Fibroblast of lung (primary cell): ENCODE measurements around the gene PRUNE2. TPM values are rescaled to one million over a fixed set of nuclear protein-coding genes. Genes with fewer than 3 reads are reported as not detected.

Experiments used
- DNase-seq, 2 donors: peaks; one replicate each; pipeline versions ENCODE4 v3.0.0 to v3.0.0-alpha.2; 2010; ENCODE audit warnings: low read depth in 2 of 2
- H2AFZ ChIP-seq: 2 replicates; pipeline ENCODE4 v1.5.1; 2012; ENCODE audit warnings: low read length, control low read depth, inconsistent platforms
- H3K27ac ChIP-seq: 2 replicates; pipeline ENCODE4 v1.5.1; 2011; ENCODE audit warnings: low read length, control low read depth; ENCODE audit not compliant: insufficient read depth
- H3K27me3 ChIP-seq: 2 replicates; pipeline ENCODE4 v1.5.1; 2011; ENCODE audit warnings: mild to moderate bottlenecking, low read length; ENCODE audit not compliant: control insufficient read depth, insufficient read depth
- H3K36me3 ChIP-seq: 2 replicates; pipeline ENCODE4 v1.5.1; 2011; ENCODE audit warnings: low read length; ENCODE audit not compliant: control insufficient read depth, insufficient read depth
- H3K4me1 ChIP-seq: 2 replicates; pipeline ENCODE4 v1.5.1; 2011; ENCODE audit warnings: low read length; ENCODE audit not compliant: control insufficient read depth, insufficient read depth; ENCODE audit errors: extremely low read depth
- H3K4me2 ChIP-seq: 2 replicates; pipeline ENCODE4 v1.5.1; 2011; ENCODE audit warnings: low read length, control low read depth; ENCODE audit not compliant: insufficient read depth; ENCODE audit errors: extremely low read depth
- H3K4me3 ChIP-seq, 4 experiments: fragments of 200-600 bp in 1 of 4; sonication (generic) in 1 of 4; replicated peaks in 1 of 4; 2 replicates each; pipeline ENCODE4 v1.5.1; 2011 to 2016; ENCODE audit warnings: low read length in 4 of 4, low read depth in 3 of 4, mild to moderate bottlenecking in 3 of 4, control low read depth in 2 of 4, inconsistent platforms in 1 of 4, mixed read lengths in 1 of 4; ENCODE audit not compliant: insufficient read depth in 1 of 4; ENCODE audit errors: control extremely low read depth in 1 of 4
- H3K79me2 ChIP-seq: 2 replicates; pipeline ENCODE4 v1.5.1; 2012; ENCODE audit warnings: mild to moderate bottlenecking, low read length, inconsistent platforms; ENCODE audit not compliant: control insufficient read depth, insufficient read depth
- H3K9ac ChIP-seq: 2 replicates; pipeline ENCODE4 v1.5.1; 2011; ENCODE audit warnings: mild to moderate bottlenecking, low read length, control low read depth; ENCODE audit not compliant: insufficient read depth
- H3K9me3 ChIP-seq: 2 replicates; pipeline ENCODE4 v1.5.1; 2012; ENCODE audit warnings: low read depth, low read length; ENCODE audit not compliant: control insufficient read depth, insufficient read depth
- H4K20me1 ChIP-seq: 2 replicates; pipeline ENCODE4 v1.5.1; 2011; ENCODE audit warnings: low read length; ENCODE audit not compliant: control insufficient read depth, insufficient read depth; ENCODE audit errors: extremely low read depth
- EZH2 ChIP-seq: IDR thresholded peaks from 2 replicates; pipeline ENCODE4 v1.5.1; 2012; ENCODE audit warnings: low read length, control low read depth, mild to moderate bottlenecking; ENCODE audit errors: missing control alignments
- polyA plus RNA-seq, 2 donors: library from polyadenylated mRNA; depleted of rRNA in 1 of 2; stranded (reverse) in 1 of 2; unstranded in 1 of 2; fragments of >200 nt; gene quantifications; 2 replicates each; pipeline ENCODE4 v1.2.1, GENCODE V29; 2011 to 2012; ENCODE audit warnings: missing spikeins in 1 of 2
- total RNA-seq: library from RNA; depleted of rRNA; stranded (reverse); fragments of >200 nt; gene quantifications from 2 replicates; pipeline ENCODE4 v1.2.1, GENCODE V29; 2014
- TF ChIP-seq, protein P1 (sequence below), 2 donors: IDR thresholded peaks in 1 of 2; conservative IDR thresholded peaks in 1 of 2; 1 replicate in 1 of 2; 2 replicates in 1 of 2; pipeline ENCODE4 v1.5.1; 2011 to 2012; ENCODE audit warnings: low read length in 2 of 2, control low read depth in 1 of 2, inconsistent platforms in 1 of 2, low read depth in 1 of 2, mild to moderate bottlenecking in 1 of 2

The PRUNE2 gene
- total and polyA plus RNA-seq, 2 donors (not counting 1 experiment from before 2014, with no cell fraction given), result 5.4 to 95.6 TPM

DNA sequence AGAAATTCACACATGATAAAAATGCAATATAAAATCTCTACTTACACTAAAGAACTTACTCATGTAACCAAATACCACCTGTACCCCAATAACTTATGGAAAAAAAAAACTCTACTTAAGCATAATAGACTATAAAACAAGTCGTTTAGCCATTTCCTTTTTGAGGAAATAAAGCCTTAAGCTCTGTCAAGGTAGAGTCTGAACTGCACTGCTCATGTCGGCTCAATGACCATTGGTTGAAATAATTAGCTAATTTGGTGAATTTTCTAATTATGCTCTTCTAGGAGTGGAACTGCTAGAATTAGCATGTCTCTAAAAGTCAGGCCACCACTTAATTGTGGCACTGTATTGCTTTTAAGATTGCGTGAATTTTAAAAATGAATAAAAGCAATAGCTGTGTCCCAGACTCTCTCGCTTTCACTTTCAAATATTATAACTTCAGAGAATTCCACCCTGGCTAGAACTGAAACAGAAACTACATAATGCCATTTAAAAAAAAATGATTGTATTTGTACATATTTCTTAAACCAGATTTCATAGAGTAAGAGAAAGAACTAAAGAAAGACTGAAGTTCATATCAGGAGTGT lies 254.7 kb downstream of the PRUNE2 start:
- TF ChIP-seq, protein P1, sequence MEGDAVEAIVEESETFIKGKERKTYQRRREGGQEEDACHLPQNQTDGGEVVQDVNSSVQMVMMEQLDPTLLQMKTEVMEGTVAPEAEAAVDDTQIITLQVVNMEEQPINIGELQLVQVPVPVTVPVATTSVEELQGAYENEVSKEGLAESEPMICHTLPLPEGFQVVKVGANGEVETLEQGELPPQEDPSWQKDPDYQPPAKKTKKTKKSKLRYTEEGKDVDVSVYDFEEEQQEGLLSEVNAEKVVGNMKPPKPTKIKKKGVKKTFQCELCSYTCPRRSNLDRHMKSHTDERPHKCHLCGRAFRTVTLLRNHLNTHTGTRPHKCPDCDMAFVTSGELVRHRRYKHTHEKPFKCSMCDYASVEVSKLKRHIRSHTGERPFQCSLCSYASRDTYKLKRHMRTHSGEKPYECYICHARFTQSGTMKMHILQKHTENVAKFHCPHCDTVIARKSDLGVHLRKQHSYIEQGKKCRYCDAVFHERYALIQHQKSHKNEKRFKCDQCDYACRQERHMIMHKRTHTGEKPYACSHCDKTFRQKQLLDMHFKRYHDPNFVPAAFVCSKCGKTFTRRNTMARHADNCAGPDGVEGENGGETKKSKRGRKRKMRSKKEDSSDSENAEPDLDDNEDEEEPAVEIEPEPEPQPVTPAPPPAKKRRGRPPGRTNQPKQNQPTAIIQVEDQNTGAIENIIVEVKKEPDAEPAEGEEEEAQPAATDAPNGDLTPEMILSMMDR (conservative IDR thresholded peaks at IDR 0.05 in 1 of 2, IDR thresholded peaks at IDR 0.05 in 1 of 2; ENCODE audit: low read depth in 1 of 2, low read length in 2 of 2), result no peak
- no peak for TF ChIP-seq EZH2
- Histone ChIP-seq H3K27me3 (no peaks in the 10 kb centered on the region), H4K20me1 (no peaks in the 10 kb centered on the region), H3K79me2 (no peaks in the 10 kb centered on the region), H3K9me3 (no peaks in the 10 kb centered on the region), H2AFZ (peak overlapping the region; percentile 61), H3K27ac (no peak overlapping the region), H3K4me2 (peak overlapping the region; percentile 44), H3K9ac (no peak overlapping the region), H3K36me3 (no peaks in the 10 kb centered on the region), H3K4me3 (peak overlapping the region in 3 of 4 experiments; percentile 13 to 27 (median 21)), H3K4me1 (peaks cover 16% of the 10 kb centered on the region)
- DNase-seq, result peak in 1 of 2 donors; percentile 38

DNA sequence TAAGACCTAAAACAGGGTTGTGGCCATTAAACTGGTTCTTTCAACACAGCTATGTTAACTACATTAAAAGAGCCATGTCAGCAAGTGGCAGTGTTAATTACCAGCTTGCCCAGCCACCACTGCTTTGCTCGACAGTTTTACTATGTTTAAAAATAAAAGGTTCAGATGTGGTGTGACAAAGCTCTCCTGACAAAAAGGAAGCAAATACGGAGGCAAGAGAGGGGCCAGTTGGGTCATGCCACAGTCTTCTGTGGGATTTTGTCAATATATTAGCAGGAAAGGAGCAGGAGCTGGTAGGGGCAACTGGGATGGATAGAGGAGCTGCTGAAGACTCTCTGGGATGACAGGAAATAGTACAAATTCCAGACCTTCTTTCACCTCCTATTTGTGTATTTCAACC lies 255.2 kb downstream of the PRUNE2 start:
- H4K20me1 ChIP-seq, result no peaks in the 10 kb centered on the region
- H3K4me3 ChIP-seq, result no peak overlapping the region
- DNase-seq, result no peak
- H3K9me3 ChIP-seq, result no peaks in the 10 kb centered on the region
- no peak overlapping the region for H3K9ac ChIP-seq
- H3K27me3 ChIP-seq, result no peaks in the 10 kb centered on the region
- no peak overlapping the region for H3K27ac ChIP-seq
- H3K4me1 ChIP-seq, result peaks cover 16% of the 10 kb centered on the region
- TF ChIP-seq, protein P1 (conservative IDR thresholded peaks at IDR 0.05 in 1 of 2, IDR thresholded peaks at IDR 0.05 in 1 of 2; ENCODE audit: low read depth in 1 of 2, low read length in 2 of 2), result no peak
- no peak for TF ChIP-seq EZH2
- H3K36me3 ChIP-seq, result no peaks in the 10 kb centered on the region
- peak overlapping the region; percentile 44 for H3K4me2 ChIP-seq
- H2AFZ ChIP-seq, result peak overlapping the region; percentile 77
- H3K79me2 ChIP-seq, result no peaks in the 10 kb centered on the region

DNA sequence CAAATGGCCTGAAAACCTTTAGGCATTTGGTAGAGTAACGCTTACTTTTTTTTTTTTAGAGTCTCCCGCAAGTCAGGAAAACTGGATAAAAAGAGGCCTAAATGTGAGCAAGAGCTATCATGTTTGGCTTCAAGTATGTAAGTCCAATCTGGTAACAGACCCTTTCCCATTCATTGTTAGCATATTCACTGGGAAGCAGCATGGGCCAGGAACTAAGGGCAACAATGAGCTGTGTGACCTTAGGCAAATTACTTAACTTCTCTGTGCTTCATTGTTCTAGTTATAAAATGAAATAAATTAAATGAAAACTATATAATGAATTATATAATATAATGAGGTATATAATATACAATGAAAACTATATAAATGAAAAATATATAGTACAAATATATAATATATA lies 256.0 kb downstream of the PRUNE2 start:
- Histone ChIP-seq H2AFZ (no peak overlapping the region), H3K36me3 (no peaks in the 10 kb centered on the region), H3K4me3 (no peak overlapping the region), H3K27me3 (no peaks in the 10 kb centered on the region), H3K4me1 (peaks cover 12% of the 10 kb centered on the region), H3K79me2 (no peaks in the 10 kb centered on the region), H3K9ac (no peak overlapping the region), H3K9me3 (no peaks in the 10 kb centered on the region), H3K4me2 (no peak overlapping the region), H4K20me1 (no peaks in the 10 kb centered on the region), H3K27ac (no peak overlapping the region)
- DNase-seq, result no peak
- TF ChIP-seq EZH2, result no peak
- TF ChIP-seq, protein P1 (conservative IDR thresholded peaks at IDR 0.05 in 1 of 2, IDR thresholded peaks at IDR 0.05 in 1 of 2; ENCODE audit: low read depth in 1 of 2, low read length in 2 of 2), result no peak
